K562 (cell line): ENCODE measurements around the gene TAF5L. TPM values are rescaled to one million over a fixed set of nuclear protein-coding genes. Genes with fewer than 3 reads are reported as not detected.

Experiments used
- BDP1 ChIP-seq: IDR thresholded peaks from 3 replicates; pipeline ENCODE4 v1.6.1; 2011; ENCODE audit not compliant: insufficient read length, insufficient read depth
- CCNT2 ChIP-seq: IDR thresholded peaks from 2 replicates; pipeline ENCODE4 v1.6.1; 2011; ENCODE audit warnings: borderline replicate concordance, low read depth, mild to moderate bottlenecking, moderate library complexity, mixed read lengths, low read length; ENCODE audit not compliant: insufficient read length; ENCODE audit errors: extremely low read depth
- FOXA3 ChIP-seq, 2 experiments: fragments of 450-650 bp in 1 of 2; sonication (generic) in 1 of 2; formaldehyde crosslinking; IDR thresholded peaks in 1 of 2; conservative IDR thresholded peaks in 1 of 2; 2 replicates each; pipeline versions ENCODE4 v1.4.0 to v1.8.0; 2020 to 2022; ENCODE audit warnings: mild to moderate bottlenecking in 2 of 2, missing genetic modification reagents in 1 of 2
- KHSRP ChIP-seq: fragments of 450-650 bp; IDR thresholded peaks from 2 replicates; pipeline ENCODE4 v1.6.1; 2017
- MTA3 ChIP-seq: fragments of 450-650 bp; formaldehyde crosslinking; IDR thresholded peaks from 2 replicates; pipeline ENCODE4 v1.6.1; 2017; ENCODE audit warnings: mild to moderate bottlenecking, borderline replicate concordance
- NFIC ChIP-seq: fragments of 450-650 bp; IDR thresholded peaks from 2 replicates; pipeline ENCODE4 v1.6.1; 2017; ENCODE audit warnings: mild to moderate bottlenecking, inconsistent platforms
- PTBP1 ChIP-seq: fragments of 200-400 bp; formaldehyde crosslinking; IDR thresholded peaks from 2 replicates; pipeline ENCODE4 v1.6.1; 2017; ENCODE audit warnings: low read depth, low read length
- RUNX1 ChIP-seq: sonication (generic); IDR thresholded peaks from 2 replicates; pipeline ENCODE4 v1.6.1; 2016; ENCODE audit warnings: antibody characterized with exemption, low read depth
- TRIM28 ChIP-seq: fragments of 450-650 bp; IDR thresholded peaks from 2 replicates; pipeline ENCODE4 v1.6.1; 2017
- ZNF143 ChIP-seq: sonication (generic); formaldehyde crosslinking; IDR thresholded peaks from 2 replicates; pipeline ENCODE4 v1.9.0; 2022; ENCODE audit warnings: mild to moderate bottlenecking, missing genetic modification reagents
- ZNF24 ChIP-seq: fragments of 450-650 bp; IDR thresholded peaks from 2 replicates; pipeline ENCODE4 v1.6.1; 2016
- ZSCAN32 ChIP-seq: fragments of 450-650 bp; formaldehyde crosslinking; IDR thresholded peaks from 2 replicates; pipeline ENCODE4 v1.4.0; 2020; ENCODE audit warnings: mild to moderate bottlenecking, moderate library complexity
- polyA plus RNA-seq, 8 experiments: library from polyadenylated mRNA; depleted of rRNA in 4 of 8; stranded (reverse) in 5 of 8; unstranded in 3 of 8; fragments of >200 nt; fragmentation: Nextera tagmentation in 2 of 8; fragmentation: Illumina TruSeq in 1 of 8; extraction: Ambion mirVana in 2 of 8; extraction: Trizol in 1 of 8; gene quantifications; 2 replicates each; pipeline versions ENCODE4 v1.2.1 to v1.2.3, GENCODE V29; 2011 to 2014; ENCODE audit warnings: inconsistent platforms in 1 of 8, missing spikeins in 1 of 8
- total RNA-seq, 7 experiments: library from RNA; depleted of rRNA in 6 of 7; stranded (reverse); fragments of >200 nt in 6 of 7; fragmentation: Illumina TruSeq in 2 of 7; extraction: Trizol in 2 of 7; gene quantifications; 2 replicates each; pipeline versions ENCODE4 v1.2.1 to v1.2.3, GENCODE V29; 2011 to 2021; ENCODE audit warnings: low replicate concordance in 1 of 7
- TF ChIP-seq, protein P1 (sequence below): fragments of 200-400 bp; formaldehyde crosslinking; IDR thresholded peaks from 2 replicates; pipeline ENCODE4 v1.6.1; 2017; ENCODE audit warnings: mild to moderate bottlenecking, low read depth, low read length, moderate library complexity
- TF ChIP-seq, protein P2 (sequence below): fragments of 450-650 bp; IDR thresholded peaks from 2 replicates; pipeline ENCODE4 v1.6.1; 2017; ENCODE audit warnings: antibody characterized with exemption
- TF ChIP-seq, protein P3 (sequence below): sonication (generic); IDR thresholded peaks from 2 replicates; pipeline ENCODE4 v1.6.1; 2016

Gene TAF5L
- total and polyA plus RNA-seq, 9 of the 15 experiments (the other 6 are each of a cell fraction or from before 2014, with no cell fraction given) = 2.2 to 34.2 (median 23.3) TPM

DNA sequence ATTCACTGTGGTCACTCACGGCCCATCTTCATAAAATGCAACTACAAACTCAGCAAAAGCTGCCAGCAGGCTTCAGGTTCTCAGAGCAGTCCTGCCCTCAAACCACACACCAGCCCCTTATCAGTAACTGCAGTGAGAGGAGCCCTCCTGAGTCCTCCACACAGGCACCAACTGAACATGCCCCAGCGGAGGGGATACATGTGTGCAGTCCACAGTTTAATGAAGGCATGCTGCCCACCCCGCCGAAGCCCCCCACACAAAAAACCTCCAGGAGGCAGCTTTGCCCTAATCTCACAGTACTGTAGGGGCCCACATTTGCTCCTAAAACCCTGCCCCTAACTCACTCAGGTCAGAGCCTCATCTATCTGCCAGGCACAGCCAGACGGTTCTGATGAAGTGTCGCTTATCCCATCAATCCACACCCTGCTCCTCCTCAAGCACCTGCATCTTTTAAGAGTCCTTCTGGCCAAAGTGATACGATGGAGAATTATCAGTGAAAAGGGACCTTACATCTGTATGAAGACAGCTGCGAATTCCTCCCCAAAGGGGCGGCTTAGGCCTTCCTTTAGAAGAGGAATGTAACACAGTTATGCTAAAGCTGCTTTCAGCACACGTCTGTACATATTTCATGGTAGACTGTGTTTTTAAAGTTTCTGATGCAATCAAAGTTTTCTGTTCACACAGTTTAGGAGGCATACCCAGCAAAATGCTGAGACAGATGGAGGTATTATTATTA, 70.9 kb downstream of the TAF5L start (continued):
- TF ChIP-seq, protein P1, sequence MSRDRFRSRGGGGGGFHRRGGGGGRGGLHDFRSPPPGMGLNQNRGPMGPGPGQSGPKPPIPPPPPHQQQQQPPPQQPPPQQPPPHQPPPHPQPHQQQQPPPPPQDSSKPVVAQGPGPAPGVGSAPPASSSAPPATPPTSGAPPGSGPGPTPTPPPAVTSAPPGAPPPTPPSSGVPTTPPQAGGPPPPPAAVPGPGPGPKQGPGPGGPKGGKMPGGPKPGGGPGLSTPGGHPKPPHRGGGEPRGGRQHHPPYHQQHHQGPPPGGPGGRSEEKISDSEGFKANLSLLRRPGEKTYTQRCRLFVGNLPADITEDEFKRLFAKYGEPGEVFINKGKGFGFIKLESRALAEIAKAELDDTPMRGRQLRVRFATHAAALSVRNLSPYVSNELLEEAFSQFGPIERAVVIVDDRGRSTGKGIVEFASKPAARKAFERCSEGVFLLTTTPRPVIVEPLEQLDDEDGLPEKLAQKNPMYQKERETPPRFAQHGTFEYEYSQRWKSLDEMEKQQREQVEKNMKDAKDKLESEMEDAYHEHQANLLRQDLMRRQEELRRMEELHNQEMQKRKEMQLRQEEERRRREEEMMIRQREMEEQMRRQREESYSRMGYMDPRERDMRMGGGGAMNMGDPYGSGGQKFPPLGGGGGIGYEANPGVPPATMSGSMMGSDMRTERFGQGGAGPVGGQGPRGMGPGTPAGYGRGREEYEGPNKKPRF = no peak
- TF ChIP-seq, protein P2, sequence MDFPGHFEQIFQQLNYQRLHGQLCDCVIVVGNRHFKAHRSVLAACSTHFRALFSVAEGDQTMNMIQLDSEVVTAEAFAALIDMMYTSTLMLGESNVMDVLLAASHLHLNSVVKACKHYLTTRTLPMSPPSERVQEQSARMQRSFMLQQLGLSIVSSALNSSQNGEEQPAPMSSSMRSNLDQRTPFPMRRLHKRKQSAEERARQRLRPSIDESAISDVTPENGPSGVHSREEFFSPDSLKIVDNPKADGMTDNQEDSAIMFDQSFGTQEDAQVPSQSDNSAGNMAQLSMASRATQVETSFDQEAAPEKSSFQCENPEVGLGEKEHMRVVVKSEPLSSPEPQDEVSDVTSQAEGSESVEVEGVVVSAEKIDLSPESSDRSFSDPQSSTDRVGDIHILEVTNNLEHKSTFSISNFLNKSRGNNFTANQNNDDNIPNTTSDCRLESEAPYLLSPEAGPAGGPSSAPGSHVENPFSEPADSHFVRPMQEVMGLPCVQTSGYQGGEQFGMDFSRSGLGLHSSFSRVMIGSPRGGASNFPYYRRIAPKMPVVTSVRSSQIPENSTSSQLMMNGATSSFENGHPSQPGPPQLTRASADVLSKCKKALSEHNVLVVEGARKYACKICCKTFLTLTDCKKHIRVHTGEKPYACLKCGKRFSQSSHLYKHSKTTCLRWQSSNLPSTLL = peak; percentile 86
- peak; percentile 88 for TF ChIP-seq ZNF24
- peak; percentile 87 for TF ChIP-seq KHSRP
- peak; percentile 85; the same call in 1 of the 2 replicates for TF ChIP-seq PTBP1
- peak; percentile 99 for TF ChIP-seq NFIC
- peak; percentile 79; the same call in 1 of the 2 replicates for TF ChIP-seq MTA3
- peak; percentile 96 for TF ChIP-seq RUNX1
- peak in 1 of 2 experiments; percentile 81; a peak in 1 of 4 replicates for TF ChIP-seq FOXA3 (CRISPR knock-in tag; conservative IDR thresholded peaks at IDR 0.05 in 1 of 2, IDR thresholded peaks at IDR 0.05 in 1 of 2)
- 0 out of 2 replicates have a peak, but pooled peaks have one; percentile 47 for TF ChIP-seq ZSCAN32
- TF ChIP-seq, protein P3, sequence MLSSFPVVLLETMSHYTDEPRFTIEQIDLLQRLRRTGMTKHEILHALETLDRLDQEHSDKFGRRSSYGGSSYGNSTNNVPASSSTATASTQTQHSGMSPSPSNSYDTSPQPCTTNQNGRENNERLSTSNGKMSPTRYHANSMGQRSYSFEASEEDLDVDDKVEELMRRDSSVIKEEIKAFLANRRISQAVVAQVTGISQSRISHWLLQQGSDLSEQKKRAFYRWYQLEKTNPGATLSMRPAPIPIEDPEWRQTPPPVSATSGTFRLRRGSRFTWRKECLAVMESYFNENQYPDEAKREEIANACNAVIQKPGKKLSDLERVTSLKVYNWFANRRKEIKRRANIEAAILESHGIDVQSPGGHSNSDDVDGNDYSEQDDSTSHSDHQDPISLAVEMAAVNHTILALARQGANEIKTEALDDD = no peak
- TF ChIP-seq BDP1 = no peak
- peak; percentile 72 for TF ChIP-seq TRIM28
- TF ChIP-seq CCNT2 = peak; percentile 94
- no peak for TF ChIP-seq ZNF143 (CRISPR knock-in tag)
